Neural cell (in vitro differentiated cells): ENCODE results near the gene CCDC77. TPM values are rescaled to one million over a fixed set of nuclear protein-coding genes. Genes with fewer than 3 reads are reported as not detected.

ENCODE experiments used
- H2AFZ ChIP-seq: fragments of 200-600, 300-800 bp; sonication (generic), shearing (Covaris generic); 2 replicates; pipeline ENCODE4 v1.6.0; 2014; ENCODE audit warnings: low read depth, mild to moderate bottlenecking, antibody characterized with exemption, low read length, moderate library complexity
- H3F3A ChIP-seq: fragments of 200-600 bp; shearing (Covaris generic); 2 replicates; pipeline ENCODE4 v1.6.1; 2016; ENCODE audit warnings: mild to moderate bottlenecking, moderate library complexity, mixed read lengths, antibody characterized with exemption, low read length; ENCODE audit not compliant: insufficient read depth, poor library complexity, severe bottlenecking
- H3K27ac ChIP-seq: fragments of 200-600, 300-800 bp; sonication (generic), shearing (Covaris generic); 2 replicates; pipeline ENCODE4 v1.5.1; 2014; ENCODE audit warnings: mild to moderate bottlenecking, low read length, moderate library complexity
- H3K27me3 ChIP-seq: fragments of 300-800, 200-600 bp; sonication (generic), shearing (Covaris generic); 2 replicates; pipeline ENCODE4 v1.6.0; 2014; ENCODE audit warnings: mild to moderate bottlenecking, low read depth, low read length, moderate library complexity; ENCODE audit not compliant: insufficient read depth
- H3K36me3 ChIP-seq: fragments of 300-800, 200-600 bp; sonication (generic), shearing (Covaris generic); 2 replicates; pipeline ENCODE4 v1.5.1; 2014; ENCODE audit warnings: mild to moderate bottlenecking, antibody characterized with exemption, low read length, moderate library complexity; ENCODE audit not compliant: insufficient read depth
- H3K4me2 ChIP-seq: fragments of 300-800, 200-600 bp; sonication (generic), shearing (Covaris generic); 2 replicates; pipeline ENCODE4 v1.6.0; 2014; ENCODE audit warnings: mild to moderate bottlenecking, low read length
- H3K4me3 ChIP-seq: fragments of 300-800, 200-600 bp; sonication (generic), shearing (Covaris generic); 2 replicates; pipeline ENCODE4 v1.5.1; 2014; ENCODE audit warnings: mild to moderate bottlenecking, low read length, moderate library complexity
- H3K79me2 ChIP-seq: fragments of 200-600 bp; shearing (Covaris generic); replicated peaks from 2 replicates; pipeline ENCODE4 v1.6.0; 2014; ENCODE audit warnings: mild to moderate bottlenecking, low read length, moderate library complexity; ENCODE audit not compliant: insufficient read depth
- H3K9ac ChIP-seq: fragments of 300-800, 200-600 bp; sonication (generic), shearing (Covaris generic); 2 replicates; pipeline ENCODE4 v1.6.1; 2016; ENCODE audit warnings: mild to moderate bottlenecking, low read length, mixed read lengths
- H3K9me2 ChIP-seq: fragments of 200-600 bp; shearing (Covaris generic); 2 replicates; pipeline ENCODE4 v1.6.1; 2016; ENCODE audit warnings: mild to moderate bottlenecking, low read length, mixed read lengths; ENCODE audit not compliant: insufficient read depth
- H3K9me3 ChIP-seq: fragments of 200-600, 300-800 bp; sonication (generic), shearing (Covaris generic); 2 replicates; pipeline ENCODE4 v1.6.1; 2016; ENCODE audit warnings: mild to moderate bottlenecking, mixed run types, low read length, moderate library complexity, mixed read lengths
- H4K20me1 ChIP-seq: fragments of 200-600 bp; shearing (Covaris generic); 2 replicates; pipeline ENCODE4 v1.6.1; 2016; ENCODE audit warnings: mild to moderate bottlenecking, mixed run types; ENCODE audit not compliant: insufficient read depth
- EP300 ChIP-seq: fragments of 450-650 bp; conservative IDR thresholded peaks from 2 replicates; pipeline ENCODE4 v1.6.1; 2014; ENCODE audit warnings: antibody characterized with exemption, mild to moderate bottlenecking, moderate library complexity; ENCODE audit not compliant: poor library complexity, severe bottlenecking
- EZH2 ChIP-seq: fragments of 200-600, 300-800 bp; shearing (Covaris generic), sonication (generic); IDR thresholded peaks from 2 replicates; pipeline ENCODE4 v1.6.1; 2014; ENCODE audit warnings: antibody characterized with exemption, low read length, borderline replicate concordance, mild to moderate bottlenecking; ENCODE audit not compliant: insufficient read depth, poor library complexity, severe bottlenecking
- MXI1 ChIP-seq: fragments of 450-650 bp; conservative IDR thresholded peaks from 2 replicates; pipeline ENCODE4 v1.6.1; 2014; ENCODE audit warnings: antibody characterized with exemption, mild to moderate bottlenecking; ENCODE audit not compliant: poor library complexity, severe bottlenecking
- POLR2AphosphoS5 ChIP-seq: IDR thresholded peaks from 2 replicates; pipeline ENCODE4 v1.6.1; 2012
- RAD21 ChIP-seq: fragments of 450-650 bp; conservative IDR thresholded peaks from 2 replicates; pipeline ENCODE4 v1.6.1; 2014; ENCODE audit warnings: antibody characterized with exemption, mild to moderate bottlenecking, moderate library complexity
- SMC3 ChIP-seq: fragments of 450-650 bp; conservative IDR thresholded peaks from 2 replicates; pipeline ENCODE4 v1.6.1; 2014; ENCODE audit warnings: antibody characterized with exemption, mild to moderate bottlenecking, moderate library complexity; ENCODE audit not compliant: poor library complexity
- TAF1 ChIP-seq: IDR thresholded peaks from 2 replicates; pipeline ENCODE4 v1.6.1; 2012; ENCODE audit warnings: low read depth
- polyA plus RNA-seq: library from polyadenylated mRNA; depleted of rRNA; stranded (reverse); fragments of >200 nt; gene quantifications from 2 replicates; pipeline ENCODE4 v1.2.3, GENCODE V29; 2014
- TF ChIP-seq, protein P1 (sequence below): fragments of 450-650 bp; IDR thresholded peaks from 2 replicates; pipeline ENCODE4 v1.5.1; 2014; ENCODE audit warnings: antibody characterized with exemption, mild to moderate bottlenecking, moderate library complexity; ENCODE audit not compliant: poor library complexity, severe bottlenecking
- TF ChIP-seq, protein P2 (sequence below): IDR thresholded peaks from 2 replicates; pipeline ENCODE4 v1.6.1; 2012; ENCODE audit warnings: borderline replicate concordance

Gene CCDC77
- polyA plus RNA-seq, 1 donor from 2014 or later = 42.9 TPM

DNA sequence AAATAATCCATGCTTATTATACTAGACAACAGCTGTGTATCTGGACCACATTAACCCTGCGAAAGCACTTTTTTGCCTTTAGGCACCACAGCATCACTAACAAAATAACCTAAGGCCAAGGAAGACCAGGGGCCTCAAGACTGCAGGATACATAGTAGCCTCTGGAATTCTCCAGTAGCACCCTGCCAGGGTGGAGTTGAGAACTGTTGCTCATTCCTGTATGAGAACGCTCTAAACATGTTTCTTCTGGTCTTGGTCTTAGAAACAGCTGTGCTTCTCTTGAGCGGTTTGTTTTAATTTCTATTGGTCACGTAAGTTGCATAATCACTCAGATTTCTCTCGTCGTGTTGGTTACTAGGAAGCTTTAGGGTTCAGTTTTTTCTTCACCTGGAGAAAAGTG is 66.1 kb downstream of the CCDC77 start:
- no peak overlapping the region for H3K4me2 ChIP-seq
- H3K9me3 ChIP-seq = no peaks in the 10 kb centered on the region
- H3K36me3 ChIP-seq = no peaks in the 10 kb centered on the region
- no peak overlapping the region for H3K27ac ChIP-seq
- no peaks in the 10 kb centered on the region for H3F3A ChIP-seq
- no peak overlapping the region for H2AFZ ChIP-seq
- no peak overlapping the region for H3K4me3 ChIP-seq
- TF ChIP-seq, protein P1, sequence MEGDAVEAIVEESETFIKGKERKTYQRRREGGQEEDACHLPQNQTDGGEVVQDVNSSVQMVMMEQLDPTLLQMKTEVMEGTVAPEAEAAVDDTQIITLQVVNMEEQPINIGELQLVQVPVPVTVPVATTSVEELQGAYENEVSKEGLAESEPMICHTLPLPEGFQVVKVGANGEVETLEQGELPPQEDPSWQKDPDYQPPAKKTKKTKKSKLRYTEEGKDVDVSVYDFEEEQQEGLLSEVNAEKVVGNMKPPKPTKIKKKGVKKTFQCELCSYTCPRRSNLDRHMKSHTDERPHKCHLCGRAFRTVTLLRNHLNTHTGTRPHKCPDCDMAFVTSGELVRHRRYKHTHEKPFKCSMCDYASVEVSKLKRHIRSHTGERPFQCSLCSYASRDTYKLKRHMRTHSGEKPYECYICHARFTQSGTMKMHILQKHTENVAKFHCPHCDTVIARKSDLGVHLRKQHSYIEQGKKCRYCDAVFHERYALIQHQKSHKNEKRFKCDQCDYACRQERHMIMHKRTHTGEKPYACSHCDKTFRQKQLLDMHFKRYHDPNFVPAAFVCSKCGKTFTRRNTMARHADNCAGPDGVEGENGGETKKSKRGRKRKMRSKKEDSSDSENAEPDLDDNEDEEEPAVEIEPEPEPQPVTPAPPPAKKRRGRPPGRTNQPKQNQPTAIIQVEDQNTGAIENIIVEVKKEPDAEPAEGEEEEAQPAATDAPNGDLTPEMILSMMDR = no peak
- TF ChIP-seq, protein P2, sequence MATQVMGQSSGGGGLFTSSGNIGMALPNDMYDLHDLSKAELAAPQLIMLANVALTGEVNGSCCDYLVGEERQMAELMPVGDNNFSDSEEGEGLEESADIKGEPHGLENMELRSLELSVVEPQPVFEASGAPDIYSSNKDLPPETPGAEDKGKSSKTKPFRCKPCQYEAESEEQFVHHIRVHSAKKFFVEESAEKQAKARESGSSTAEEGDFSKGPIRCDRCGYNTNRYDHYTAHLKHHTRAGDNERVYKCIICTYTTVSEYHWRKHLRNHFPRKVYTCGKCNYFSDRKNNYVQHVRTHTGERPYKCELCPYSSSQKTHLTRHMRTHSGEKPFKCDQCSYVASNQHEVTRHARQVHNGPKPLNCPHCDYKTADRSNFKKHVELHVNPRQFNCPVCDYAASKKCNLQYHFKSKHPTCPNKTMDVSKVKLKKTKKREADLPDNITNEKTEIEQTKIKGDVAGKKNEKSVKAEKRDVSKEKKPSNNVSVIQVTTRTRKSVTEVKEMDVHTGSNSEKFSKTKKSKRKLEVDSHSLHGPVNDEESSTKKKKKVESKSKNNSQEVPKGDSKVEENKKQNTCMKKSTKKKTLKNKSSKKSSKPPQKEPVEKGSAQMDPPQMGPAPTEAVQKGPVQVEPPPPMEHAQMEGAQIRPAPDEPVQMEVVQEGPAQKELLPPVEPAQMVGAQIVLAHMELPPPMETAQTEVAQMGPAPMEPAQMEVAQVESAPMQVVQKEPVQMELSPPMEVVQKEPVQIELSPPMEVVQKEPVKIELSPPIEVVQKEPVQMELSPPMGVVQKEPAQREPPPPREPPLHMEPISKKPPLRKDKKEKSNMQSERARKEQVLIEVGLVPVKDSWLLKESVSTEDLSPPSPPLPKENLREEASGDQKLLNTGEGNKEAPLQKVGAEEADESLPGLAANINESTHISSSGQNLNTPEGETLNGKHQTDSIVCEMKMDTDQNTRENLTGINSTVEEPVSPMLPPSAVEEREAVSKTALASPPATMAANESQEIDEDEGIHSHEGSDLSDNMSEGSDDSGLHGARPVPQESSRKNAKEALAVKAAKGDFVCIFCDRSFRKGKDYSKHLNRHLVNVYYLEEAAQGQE = no peak
- TF ChIP-seq EP300 = no peak
- no peak for TF ChIP-seq RAD21
- no peak for TF ChIP-seq TAF1
- TF ChIP-seq MXI1 = no peak
- no peak overlapping the region for H3K9ac ChIP-seq
- no peaks in the 10 kb centered on the region for H4K20me1 ChIP-seq
- H3K79me2 ChIP-seq = no peaks in the 10 kb centered on the region
- no peaks in the 10 kb centered on the region for H3K9me2 ChIP-seq
- H3K27me3 ChIP-seq = no peaks in the 10 kb centered on the region

DNA sequence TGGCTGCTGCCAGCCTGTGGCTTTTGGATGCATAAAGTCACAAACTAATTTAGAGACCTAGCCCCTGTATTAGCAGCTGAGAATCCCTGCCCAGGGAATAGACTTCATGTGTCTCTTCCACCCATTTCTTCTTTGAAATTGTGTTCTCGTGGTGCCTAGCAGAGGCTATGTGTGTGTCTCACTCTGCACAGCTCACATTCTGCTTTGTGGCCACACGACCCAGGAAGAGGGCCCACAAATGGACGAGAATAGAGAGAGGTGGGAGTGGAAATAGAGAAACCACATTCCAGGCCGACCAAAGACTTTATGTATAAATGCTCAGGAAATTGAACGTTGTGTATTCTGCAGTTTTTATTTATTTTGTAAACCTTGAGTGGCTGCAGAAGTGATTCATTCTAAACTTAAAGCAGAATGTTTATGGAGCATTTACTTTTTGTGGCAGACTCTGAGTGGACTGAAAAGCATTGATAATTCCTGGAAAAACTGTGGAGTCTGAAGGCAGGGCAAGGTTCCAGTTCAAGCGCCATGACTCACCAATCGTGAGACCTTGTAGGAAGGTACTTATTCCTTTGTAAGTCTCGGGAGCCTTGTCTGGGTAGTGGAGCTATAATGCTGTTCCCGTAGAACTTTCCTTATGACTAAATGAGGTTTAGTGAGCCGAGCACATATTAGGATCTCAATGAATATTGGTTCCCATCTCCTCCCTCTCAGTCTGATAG is 67.4 kb downstream of the CCDC77 start:
- no peaks in the 10 kb centered on the region for H3K9me3 ChIP-seq
- H3K36me3 ChIP-seq = no peaks in the 10 kb centered on the region
- TF ChIP-seq, protein P2 = no peak
- no peak for TF ChIP-seq POLR2AphosphoS5
- no peak for TF ChIP-seq TAF1
- no peak for TF ChIP-seq RAD21
- TF ChIP-seq EZH2 = no peak
- TF ChIP-seq MXI1 = no peak
- TF ChIP-seq EP300 = no peak
- TF ChIP-seq, protein P1 = no peak
- TF ChIP-seq SMC3 = no peak
- H4K20me1 ChIP-seq = no peaks in the 10 kb centered on the region
- no peak overlapping the region for H3K4me2 ChIP-seq
- H3K27me3 ChIP-seq = no peaks in the 10 kb centered on the region
- no peaks in the 10 kb centered on the region for H3K79me2 ChIP-seq
- H3K9me2 ChIP-seq = no peaks in the 10 kb centered on the region
- no peak overlapping the region for H3K9ac ChIP-seq
- no peaks in the 10 kb centered on the region for H3F3A ChIP-seq
- H3K27ac ChIP-seq = no peak overlapping the region
- H2AFZ ChIP-seq = no peak overlapping the region
- no peak overlapping the region for H3K4me3 ChIP-seq
